RWPE1 (cell line): ENCODE data around the gene AIMP1.

Experiments
- CTCF ChIA-PET: fragments of 350-600 bp; sonication (Branson Sonifier 250); formaldehyde crosslinking; extraction: SDS; loops from one replicate; lab custom pipeline; 2021; lab: Yijun Ruan, JAX
- POLR2A ChIA-PET: fragments of 400-600 bp; formaldehyde crosslinking; extraction: SDS; loops from one replicate; lab custom pipeline; 2020; ENCODE audit warnings: antibody characterized with exemption; ENCODE audit not compliant: low non-redundant PET; lab: Yijun Ruan, JAX
- DNase-seq: peaks from one replicate; pipeline ENCODE4 v3.0.0; 2012; ENCODE audit warnings: low spot score
- H3K27ac ChIP-seq: fragments of 450-650 bp; 2 replicates; pipeline ENCODE4 v1.5.1; 2017
- CTCF ChIP-seq: fragments of 450-650 bp; conservative IDR thresholded peaks from 2 replicates; pipeline ENCODE4 v1.5.1; 2017; ENCODE audit warnings: low read depth, mild to moderate bottlenecking

Gene AIMP1

GRCh38 chr4:106315968-106316772 lies at the start of gene AIMP1, which contains the start of gene TBCK:
AIMP1 (plus strand) TSS chr4:106316550; CDS start chr4:106325010, 8,460 bp downstream.
TBCK (minus strand) TSS chr4:106316209; CDS start chr4:106308960, 7,249 bp downstream.
- peak; percentile 77 for DNase-seq
- TF ChIP-seq CTCF = no peak
- ChIA-PET POLR2A (interaction anchor here (0.6 kb wide), 1 partner anchor 62 kb away, joined by 3 read pairs; no protein-coding TSS in a partner anchor), CTCF (interaction anchor here (0.6 to 0.9 kb wide), 5 partner anchors 16 to 1184 kb away, joined by 3 to 4 read pairs (median 3); no protein-coding TSS in a partner anchor)
- H3K27ac ChIP-seq = peak within 1 kb of the TSS; percentile 91

- TF ChIP-seq CTCF = no peak
- DNase-seq = no peak
- no peak overlapping the region for H3K27ac ChIP-seq
- CTCF ChIA-PET = no interaction called here
- POLR2A ChIA-PET = no interaction called here
Observed at GRCh38 chr4:106268786-106269185, 47.6 kb upstream of the AIMP1 start.

GRCh38 chr4:106269711-106270110 lies 46.6 kb upstream of the AIMP1 start:
- no peak overlapping the region for H3K27ac ChIP-seq
- no peak for TF ChIP-seq CTCF
- ChIA-PET CTCF (no interaction called here), POLR2A (no interaction called here)
- DNase-seq = no peak

GRCh38 chr4:106270736-106271135 lies 45.6 kb upstream of the AIMP1 start:
- no peak for TF ChIP-seq CTCF
- H3K27ac ChIP-seq = no peak overlapping the region
- CTCF ChIA-PET = no interaction called here
- POLR2A ChIA-PET = interaction anchor here (0.5 kb wide), 1 partner anchor 44 kb away, joined by 4 read pairs; no protein-coding TSS in a partner anchor
- DNase-seq = no peak

DNA sequence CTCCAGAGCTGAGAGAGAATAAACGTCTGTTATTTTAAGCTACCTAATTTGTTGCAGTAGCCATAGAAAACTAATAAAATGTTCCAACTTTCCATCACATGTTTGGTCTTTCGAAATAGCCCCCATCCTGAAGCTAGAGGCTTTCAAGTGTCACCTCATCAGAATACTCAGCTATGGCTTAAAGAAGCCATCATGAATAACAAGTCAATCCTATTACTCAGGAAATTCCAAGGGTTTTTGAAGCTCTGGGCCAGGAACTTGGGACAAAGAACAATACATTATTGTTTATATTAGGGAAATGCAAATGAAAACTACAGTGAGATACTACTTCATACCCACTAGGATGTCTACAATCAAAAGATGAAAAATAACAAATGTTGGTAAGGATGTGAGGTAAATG lies 42.5 kb upstream of the AIMP1 start:
- TF ChIP-seq CTCF = no peak
- no peak overlapping the region for H3K27ac ChIP-seq
- CTCF ChIA-PET = interaction anchor here (0.5 kb wide), 1 partner anchor 30 kb away, joined by 4 read pairs; no protein-coding TSS in a partner anchor
- POLR2A ChIA-PET = no interaction called here
- no peak for DNase-seq

- CTCF ChIA-PET = no interaction called here
- no peak overlapping the region for H3K27ac ChIP-seq
- no peak for DNase-seq
- no peak for TF ChIP-seq CTCF
- POLR2A ChIA-PET = no interaction called here
Observed at GRCh38 chr4:106277140-106277675, 39.1 kb upstream of the AIMP1 start.
